Common myeloid progenitor, CD34-positive (primary cell): ENCODE data around the gene SCARB1.

ENCODE experiments used
- CTCF ChIA-PET: fragments of 350-600 bp; sonication (Branson Sonifier 250); formaldehyde crosslinking; loops from one replicate; lab custom pipeline; 2021; ENCODE audit warnings: antibody characterized with exemption; lab: Charles Lee
- POLR2A ChIA-PET: fragments of 350-600 bp; sonication (Branson Sonifier 250); formaldehyde crosslinking; loops from one replicate; lab custom pipeline; 2021; ENCODE audit warnings: antibody characterized with exemption; lab: Charles Lee
- DNase-seq, 3 donors: peaks; one replicate each; pipeline versions ENCODE4 v3.0.0 to v3.0.0-alpha.2; 2013
- H3K27ac ChIP-seq, 2 experiments: 1 replicate in 1 of 2; 2 replicates in 1 of 2; pipeline ENCODE4 v1.7.0; 2013; ENCODE audit warnings: inconsistent platforms in 2 of 2, low read length in 2 of 2, mild to moderate bottlenecking in 2 of 2, low read depth in 1 of 2, moderate library complexity in 1 of 2; ENCODE audit not compliant: severe bottlenecking in 2 of 2, insufficient read depth in 1 of 2, poor library complexity in 1 of 2
- H3K27me3 ChIP-seq, 5 experiments: replicated peaks in 2 of 5; 1 replicate in 3 of 5; 2 replicates in 2 of 5; pipeline versions ENCODE4 v1.6.1 to v1.7.0; 2013; ENCODE audit warnings: low read length in 4 of 5, mild to moderate bottlenecking in 2 of 5, moderate library complexity in 2 of 5, inconsistent platforms in 1 of 5; ENCODE audit not compliant: insufficient read depth in 5 of 5, control insufficient read depth in 4 of 5
- H3K36me3 ChIP-seq, 4 experiments: 1 replicate in 2 of 4; 2 replicates in 2 of 4; pipeline versions ENCODE4 v1.6.1 to v1.7.0; 2013; ENCODE audit warnings: low read length in 3 of 4, control low read depth in 1 of 4, mild to moderate bottlenecking in 1 of 4; ENCODE audit not compliant: control insufficient read depth in 4 of 4, insufficient read depth in 4 of 4
- H3K4me1 ChIP-seq, 4 experiments: 1 replicate in 3 of 4; 2 replicates in 1 of 4; pipeline versions ENCODE4 v1.6.1 to v1.7.1; 2013; ENCODE audit warnings: low read length in 3 of 4, mild to moderate bottlenecking in 3 of 4, control low read depth in 1 of 4, inconsistent platforms in 1 of 4, moderate library complexity in 1 of 4; ENCODE audit not compliant: control insufficient read depth in 4 of 4, insufficient read depth in 4 of 4; ENCODE audit errors: control extremely low read depth in 1 of 4
- H3K4me3 ChIP-seq, 7 experiments: 1 replicate in 4 of 7; 2 replicates in 3 of 7; pipeline versions ENCODE4 v1.5.1 to v1.7.0; 2013; ENCODE audit warnings: mild to moderate bottlenecking in 7 of 7, low read length in 6 of 7, moderate library complexity in 6 of 7, inconsistent platforms in 2 of 7, low read depth in 2 of 7, control low read depth in 1 of 7; ENCODE audit not compliant: insufficient read depth in 4 of 7, control insufficient read depth in 1 of 7; ENCODE audit errors: extremely low read depth in 1 of 7
- H3K9me3 ChIP-seq, 5 experiments: 1 replicate in 4 of 5; 2 replicates in 1 of 5; pipeline versions ENCODE4 v1.6.1 to v1.7.1; 2013; ENCODE audit warnings: low read length in 4 of 5, mild to moderate bottlenecking in 2 of 5, inconsistent platforms in 1 of 5, low read depth in 1 of 5, moderate library complexity in 1 of 5; ENCODE audit not compliant: control insufficient read depth in 4 of 5, insufficient read depth in 2 of 5; ENCODE audit errors: control extremely low read depth in 1 of 5
- WGBS: methylation state at CpG from one replicate; pipeline ENCODE4 v1.1.5; 2013; ENCODE audit not compliant: insufficient coverage; 5-methylcytosine and 5-hydroxymethylcytosine counted together

Gene SCARB1

DNA sequence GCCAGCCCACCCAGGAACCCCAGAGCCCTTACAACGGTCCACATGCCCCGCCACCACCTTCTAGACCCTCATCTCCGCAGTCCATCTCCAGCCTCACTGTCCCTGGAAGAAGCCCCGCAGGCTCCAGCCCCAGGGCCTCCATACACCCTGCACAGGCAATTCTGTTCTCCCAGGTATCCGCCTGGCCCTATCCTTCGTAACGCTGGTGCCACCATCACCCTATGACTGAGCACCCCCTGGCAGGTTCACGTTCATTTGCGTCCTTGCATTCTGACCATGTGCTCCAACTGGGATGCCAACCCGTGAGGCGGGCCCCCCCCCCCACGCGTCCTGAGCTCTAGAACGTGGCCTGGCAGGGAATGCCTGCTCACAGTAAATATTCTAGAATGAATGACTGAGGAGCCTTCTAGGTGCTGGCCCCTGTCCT lies 675 bp upstream of the SCARB1 start:
- Histone ChIP-seq H3K27me3 (no peaks in the 10 kb centered on the region), H3K4me3 (peak overlapping the region in 3 of 7 experiments; percentile 53 to 83 (median 65)), H3K36me3 (peaks cover 0 to 27% (median 9%) of the 10 kb centered on the region in 4 experiments), H3K27ac (peak overlapping the region in 1 of 2 experiments; percentile 74), H3K9me3 (no peaks in the 10 kb centered on the region), H3K4me1 (peaks cover 4 to 64% (median 41%) of the 10 kb centered on the region in 4 experiments)
- ChIA-PET POLR2A (interaction anchor here (1.0 kb wide), 1 partner anchor 17 kb away, joined by 3 read pairs; no protein-coding TSS in a partner anchor), CTCF (no interaction called here)
- WGBS = 100% methylated on average over 12 of the region's 14 CpGs
- no peak for DNase-seq

GRCh38 chr12:124862768-124863415 lies 772 bp downstream of the SCARB1 start:
- POLR2A ChIA-PET = no interaction called here
- WGBS = 24% methylated on average over 19 of the region's 22 CpGs
- H3K27ac ChIP-seq = peak overlapping the region in 1 of 2 experiments; percentile 64
- CTCF ChIA-PET = interaction anchor here (0.8 to 1.9 kb wide), 2 partner anchors 17 to 42 kb away, joined by 3 to 5 read pairs; no protein-coding TSS in a partner anchor
- H3K27me3 ChIP-seq = no peaks in the 10 kb centered on the region
- H3K36me3 ChIP-seq = peaks cover 0 to 37% (median 11%) of the 10 kb centered on the region in 4 experiments
- peaks cover 2 to 50% (median 31%) of the 10 kb centered on the region in 4 experiments for H3K4me1 ChIP-seq
- no peaks in the 10 kb centered on the region for H3K9me3 ChIP-seq
- DNase-seq = peak in 2 of 3 donors; percentile 32 to 43
- peak overlapping the region; percentile 40 to 86 (median 79) for H3K4me3 ChIP-seq

GRCh38 chr12:124861898-124862676 lies 1.6 kb downstream of the SCARB1 start:
- no peak overlapping the region for H3K27ac ChIP-seq
- ChIA-PET CTCF (interaction anchor here (0.8 to 1.9 kb wide), 4 partner anchors 14 to 48 kb away, joined by 3 to 5 read pairs (median 4); no protein-coding TSS in a partner anchor), POLR2A (no interaction called here)
- peak overlapping the region in 3 of 7 experiments; percentile 80 to 86 (median 83) for H3K4me3 ChIP-seq
- peaks cover 0 to 45% (median 12%) of the 10 kb centered on the region in 4 experiments for H3K36me3 ChIP-seq
- 91% methylated on average over 7 of the region's 8 CpGs for WGBS
- H3K27me3 ChIP-seq = no peaks in the 10 kb centered on the region
- DNase-seq = no peak
- no peaks in the 10 kb centered on the region for H3K9me3 ChIP-seq
- peaks cover under 1 to 45% (median 26%) of the 10 kb centered on the region in 4 experiments for H3K4me1 ChIP-seq

- Histone ChIP-seq H3K27me3 (no peaks in the 10 kb centered on the region), H3K36me3 (peaks cover 0 to 46% (median 12%) of the 10 kb centered on the region in 4 experiments), H3K9me3 (no peaks in the 10 kb centered on the region), H3K4me3 (no peak overlapping the region), H3K4me1 (peaks cover 0 to 46% (median 30%) of the 10 kb centered on the region in 4 experiments), H3K27ac (no peak overlapping the region)
- 75% methylated on average over 8 of the region's 9 CpGs for WGBS
- POLR2A ChIA-PET = no interaction called here
- no peak for DNase-seq
- CTCF ChIA-PET = interaction anchor here (1.5 to 1.9 kb wide), 3 partner anchors 13 to 49 kb away, joined by 3 to 5 read pairs (median 4); no protein-coding TSS in a partner anchor
Observed at GRCh38 chr12:124861492-124861891, 2.2 kb downstream of the SCARB1 start.

DNA sequence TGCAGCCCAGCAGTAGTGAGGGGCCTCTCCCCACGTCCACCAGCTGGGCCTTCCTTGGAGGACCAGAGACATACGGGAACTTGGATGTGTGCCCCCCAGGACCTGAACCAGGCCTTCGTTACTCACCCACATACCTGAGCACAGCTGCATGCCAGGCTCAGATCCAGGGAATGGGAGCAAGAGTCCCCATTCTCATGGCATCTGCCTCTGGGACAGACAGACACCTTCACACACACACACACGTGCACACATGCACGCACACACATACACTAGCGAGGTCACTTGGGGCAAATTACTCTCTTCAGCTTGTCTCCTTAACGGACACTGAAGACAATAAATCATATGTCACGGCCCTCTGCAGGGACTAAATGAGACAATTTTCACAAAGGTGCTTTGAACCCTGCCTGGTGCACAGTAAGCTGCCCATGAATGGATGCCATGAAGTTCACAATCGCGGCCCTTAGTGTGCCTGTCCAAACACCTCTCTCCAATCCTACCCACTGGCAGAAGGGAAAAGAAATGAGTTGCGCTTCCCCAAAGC lies 5.7 kb downstream of the SCARB1 start:
- Histone ChIP-seq H3K27ac (no peak overlapping the region), H3K36me3 (peaks cover 0 to 64% (median 12%) of the 10 kb centered on the region in 4 experiments), H3K4me1 (peaks cover 4 to 55% (median 40%) of the 10 kb centered on the region in 4 experiments), H3K27me3 (no peaks in the 10 kb centered on the region), H3K4me3 (no peak overlapping the region), H3K9me3 (no peaks in the 10 kb centered on the region)
- no peak for DNase-seq
- WGBS = 99% methylated on average over 7 of the region's 11 CpGs
- CTCF ChIA-PET = interaction anchor here (0.6 to 1.5 kb wide), 5 partner anchors 38 to 61 kb away, joined by 3 to 4 read pairs (median 3); no protein-coding TSS in a partner anchor
- POLR2A ChIA-PET = no interaction called here

- H3K36me3 ChIP-seq = peaks cover 0 to 60% (median 10%) of the 10 kb centered on the region in 4 experiments
Observed at GRCh38 chr12:124856842-124857178, 6.9 kb downstream of the SCARB1 start.

More at GRCh38 chr12:124856842-124857178, 6.9 kb downstream of the SCARB1 start:
- CTCF ChIA-PET = interaction anchor here (0.7 to 1.5 kb wide), 8 partner anchors 10 to 44 kb away, joined by 3 to 5 read pairs (median 3); no protein-coding TSS in a partner anchor
- WGBS = 85% methylated on average over 11 of the region's 14 CpGs
- Histone ChIP-seq H3K4me1 (peaks cover 6 to 55% (median 41%) of the 10 kb centered on the region in 4 experiments), H3K27me3 (no peaks in the 10 kb centered on the region), H3K27ac (no peak overlapping the region), H3K9me3 (no peaks in the 10 kb centered on the region), H3K4me3 (peak overlapping the region in 1 of 7 experiments; percentile 16)
- no peak for DNase-seq
- POLR2A ChIA-PET = no interaction called here
